GM19452 (cell line): ENCODE measurements around the gene CGNL1.

Experiments used
- ATAC-seq: cut with Tn5 transposase; IDR thresholded peaks from one replicate; pipeline ENCODE4 v1.9.1; 2021; ENCODE audit not compliant: unreplicated experiment

Gene CGNL1

GRCh38 chr15:57384024-57384423, 7.7 kb downstream of the CGNL1 start:
- ATAC-seq, result no peak

DNA sequence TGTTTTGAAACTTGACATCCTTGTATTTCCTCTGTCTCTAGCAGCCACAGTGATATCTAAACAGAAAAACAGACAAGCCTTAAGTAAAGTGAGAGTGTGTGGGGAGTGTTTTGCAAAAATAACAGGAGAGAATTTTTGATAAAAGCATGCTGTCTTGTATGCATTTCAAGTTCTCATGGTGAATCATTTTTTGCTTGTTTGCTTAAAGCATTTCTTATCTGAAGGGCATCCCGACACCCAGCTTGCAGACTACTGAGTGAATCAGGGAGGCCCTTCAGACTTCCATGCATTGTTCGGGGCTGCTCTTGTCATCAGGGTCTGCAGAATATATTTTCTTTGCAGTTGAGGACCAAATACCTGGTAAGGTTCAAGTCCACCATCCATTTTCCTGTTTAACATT, 8.5 kb downstream of the CGNL1 start:
- ATAC-seq, result no peak

DNA sequence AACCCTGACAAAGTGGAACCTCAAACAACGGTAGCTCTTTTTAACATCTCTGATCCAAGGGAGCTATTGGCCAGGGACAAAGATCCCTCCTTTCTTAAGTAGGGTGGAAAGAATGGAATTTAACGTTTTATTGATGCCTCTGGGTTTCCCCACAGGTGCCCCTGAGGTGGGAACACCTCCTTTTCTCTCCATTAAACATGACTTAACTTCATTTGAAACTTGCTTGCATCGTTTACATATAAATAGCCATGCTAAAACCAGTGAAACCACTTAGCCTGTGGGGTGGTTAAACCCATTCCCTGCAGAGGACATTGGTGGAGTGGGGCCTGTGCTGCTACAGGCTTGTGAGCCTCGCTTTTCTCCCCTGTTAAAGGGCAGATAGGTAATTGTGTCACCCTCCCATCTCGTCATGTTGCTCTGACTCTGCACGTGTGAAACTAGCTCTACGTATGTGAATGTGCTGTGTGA, 9.7 kb downstream of the CGNL1 start:
- no peak for ATAC-seq

GRCh38 chr15:57386976-57387375, 10.7 kb downstream of the CGNL1 start:
- no peak for ATAC-seq

DNA sequence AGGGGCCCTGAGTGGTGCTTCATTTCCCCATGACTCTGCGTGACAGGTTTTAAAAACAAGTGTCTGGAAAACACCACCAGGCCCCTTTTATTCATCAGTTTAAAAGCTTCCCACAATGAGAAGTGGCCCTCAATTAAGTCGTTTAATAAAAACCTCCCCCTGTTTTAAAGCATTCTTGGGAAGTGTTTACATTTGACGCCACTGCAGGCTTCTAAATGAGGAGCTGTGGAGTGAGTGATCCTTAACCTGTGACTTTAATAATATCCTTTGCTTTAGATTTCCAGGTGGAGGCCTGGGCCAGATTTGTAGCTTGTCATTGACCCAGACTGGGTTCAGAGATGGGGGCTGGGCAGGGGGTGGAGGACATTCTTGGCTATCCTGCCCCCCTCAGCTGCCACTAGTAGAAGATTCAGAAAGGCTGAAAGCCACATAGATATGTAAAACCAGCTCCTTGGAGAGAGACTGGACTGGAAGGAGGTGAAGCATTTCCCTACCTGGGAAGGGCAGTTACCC, 11.3 kb downstream of the CGNL1 start:
- ATAC-seq, result no peak

GRCh38 chr15:57388464-57388863, 12.2 kb downstream of the CGNL1 start:
- ATAC-seq, result no peak

GRCh38 chr15:57389991-57390390, 13.7 kb downstream of the CGNL1 start:
- ATAC-seq, result no peak

DNA sequence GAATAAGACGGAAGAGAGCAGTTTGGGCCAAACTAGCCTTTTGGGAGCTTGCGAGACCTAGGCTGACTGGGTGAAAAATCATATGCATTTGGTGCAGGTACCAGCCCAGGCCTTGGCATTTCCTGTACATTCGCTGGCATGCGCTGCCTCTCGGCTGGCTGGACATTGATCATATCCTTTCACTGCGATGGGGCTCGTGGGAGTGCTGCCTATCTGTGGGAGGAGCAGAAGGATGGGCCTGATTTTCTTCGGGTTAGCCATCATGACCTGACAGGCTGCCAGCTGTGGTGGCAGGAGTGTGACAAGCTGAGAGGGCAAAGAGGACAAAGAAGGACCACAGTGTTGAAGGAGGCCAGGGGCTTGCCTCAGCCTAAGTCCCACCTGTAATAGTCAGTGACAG, 14.3 kb downstream of the CGNL1 start:
- no peak for ATAC-seq

DNA sequence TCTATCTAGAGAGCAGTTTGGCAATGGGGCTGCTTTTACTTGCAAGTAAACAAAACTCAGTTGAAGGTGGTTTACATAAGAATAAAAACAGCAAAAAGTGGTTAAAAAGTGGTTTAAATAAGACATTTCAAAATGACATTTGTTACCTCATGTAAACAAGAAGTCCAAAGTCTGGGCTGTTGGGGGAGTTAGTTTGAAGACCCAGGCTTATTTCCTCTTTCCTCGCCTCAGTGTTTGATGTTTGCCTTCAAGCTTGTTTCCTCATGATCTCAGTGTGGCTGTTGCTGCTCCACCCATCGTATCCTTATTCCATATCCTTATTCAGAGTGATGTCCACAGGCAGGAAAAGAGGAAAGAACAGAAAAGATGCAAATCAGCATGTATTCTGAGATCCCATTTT, 15.2 kb downstream of the CGNL1 start:
- no peak for ATAC-seq

DNA sequence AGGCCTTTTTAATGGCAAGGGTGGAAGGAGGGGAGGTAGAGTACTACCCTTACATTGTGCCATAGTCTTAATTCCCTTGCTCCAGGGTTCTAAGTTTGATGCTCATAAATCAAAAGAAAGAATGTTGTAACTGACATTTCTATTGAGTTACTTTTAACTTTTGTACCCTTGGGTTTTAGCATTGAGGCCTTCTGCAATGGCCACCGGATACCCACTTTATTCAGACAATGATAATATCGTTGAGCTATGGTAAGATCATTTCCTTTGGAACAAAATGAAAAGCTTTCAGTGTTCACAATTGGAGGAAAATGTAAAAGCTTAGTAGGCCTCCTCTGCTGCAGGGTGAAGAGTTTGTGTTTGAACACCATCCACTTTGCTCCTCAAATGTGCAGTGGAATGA, 16.8 kb downstream of the CGNL1 start:
- no peak for ATAC-seq

DNA sequence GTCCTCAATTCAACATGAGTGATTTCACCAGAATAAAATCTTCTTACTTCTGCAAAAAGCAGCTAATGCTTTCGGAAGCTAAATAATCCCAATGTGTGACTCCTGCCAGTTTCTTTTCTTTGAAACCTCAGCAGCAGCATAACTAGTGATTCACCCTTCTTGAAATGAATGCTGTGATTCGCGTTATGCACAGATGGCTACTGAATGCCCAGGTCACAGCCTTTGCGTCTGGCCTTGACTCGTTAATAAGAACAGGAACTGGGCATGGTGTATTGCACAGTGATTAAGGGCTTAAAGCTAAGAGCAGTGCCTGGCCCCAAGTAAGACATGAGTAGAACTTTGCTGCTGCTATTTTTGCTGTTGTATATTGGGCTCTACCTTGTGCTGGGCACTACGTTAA, 19.0 kb downstream of the CGNL1 start:
- no peak for ATAC-seq

- ATAC-seq, result no peak
Measured at GRCh38 chr15:57398336-57398735, 22.0 kb downstream of the CGNL1 start.

DNA sequence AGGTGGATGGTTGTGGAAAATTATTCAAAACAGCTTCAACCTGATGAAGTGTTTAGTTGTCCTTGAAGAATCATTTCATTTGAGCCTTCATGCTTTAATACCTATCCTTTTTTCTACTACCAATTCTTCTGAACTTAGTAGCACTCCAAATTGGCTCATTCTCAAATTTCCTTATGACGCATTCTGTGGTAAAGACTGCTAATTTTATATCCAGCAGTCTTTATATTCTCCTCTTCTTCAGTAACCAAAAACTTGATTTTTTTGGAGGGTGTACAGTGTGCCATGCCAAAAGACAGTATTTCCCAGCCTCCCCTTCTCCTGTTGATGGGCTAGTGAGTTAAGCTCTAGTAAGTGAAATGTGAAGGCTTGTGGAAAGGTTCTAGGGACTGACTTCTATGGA, 25.2 kb downstream of the CGNL1 start:
- no peak for ATAC-seq

- no peak for ATAC-seq
Measured at GRCh38 chr15:57403017-57403416, 26.7 kb downstream of the CGNL1 start.

DNA sequence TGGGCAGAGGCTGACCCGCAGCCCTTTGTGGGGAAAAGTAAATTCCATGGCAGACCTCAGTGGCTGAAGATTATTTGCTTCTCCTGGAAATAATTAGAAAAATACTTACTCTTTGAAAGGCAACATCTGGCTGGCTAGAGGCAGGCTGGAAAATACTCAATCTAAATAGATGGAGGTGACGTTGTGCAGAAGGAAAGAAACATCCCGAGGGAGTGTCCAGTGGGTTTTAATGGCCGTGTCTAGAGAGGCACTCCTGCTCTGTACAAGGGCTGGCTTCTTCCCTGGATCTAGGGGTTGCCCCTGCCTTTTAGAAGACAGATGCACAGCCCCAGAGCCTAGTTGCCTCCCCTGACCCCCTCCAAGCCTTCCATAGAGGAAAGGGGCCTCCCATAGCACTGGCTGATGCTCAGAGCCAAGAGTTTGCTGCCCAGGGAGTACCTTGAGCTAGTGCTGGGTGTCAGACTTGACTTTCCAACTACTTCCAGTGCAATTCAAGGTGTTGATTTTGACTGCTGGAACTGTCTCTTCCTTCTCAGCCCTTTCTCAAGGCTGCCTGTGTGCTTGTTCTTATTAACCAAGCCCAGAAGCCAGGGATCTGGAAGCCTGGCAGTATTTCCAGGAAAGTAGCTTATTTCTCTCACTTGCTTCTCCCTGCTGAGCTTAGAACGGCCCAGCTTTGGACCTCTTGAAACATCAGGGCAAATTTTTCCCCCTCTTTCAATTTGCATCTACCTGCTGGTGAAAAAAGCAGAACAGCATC, 27.4 kb downstream of the CGNL1 start:
- no peak for ATAC-seq

GRCh38 chr15:57405133-57405532, 28.8 kb downstream of the CGNL1 start:
- ATAC-seq, result no peak

DNA sequence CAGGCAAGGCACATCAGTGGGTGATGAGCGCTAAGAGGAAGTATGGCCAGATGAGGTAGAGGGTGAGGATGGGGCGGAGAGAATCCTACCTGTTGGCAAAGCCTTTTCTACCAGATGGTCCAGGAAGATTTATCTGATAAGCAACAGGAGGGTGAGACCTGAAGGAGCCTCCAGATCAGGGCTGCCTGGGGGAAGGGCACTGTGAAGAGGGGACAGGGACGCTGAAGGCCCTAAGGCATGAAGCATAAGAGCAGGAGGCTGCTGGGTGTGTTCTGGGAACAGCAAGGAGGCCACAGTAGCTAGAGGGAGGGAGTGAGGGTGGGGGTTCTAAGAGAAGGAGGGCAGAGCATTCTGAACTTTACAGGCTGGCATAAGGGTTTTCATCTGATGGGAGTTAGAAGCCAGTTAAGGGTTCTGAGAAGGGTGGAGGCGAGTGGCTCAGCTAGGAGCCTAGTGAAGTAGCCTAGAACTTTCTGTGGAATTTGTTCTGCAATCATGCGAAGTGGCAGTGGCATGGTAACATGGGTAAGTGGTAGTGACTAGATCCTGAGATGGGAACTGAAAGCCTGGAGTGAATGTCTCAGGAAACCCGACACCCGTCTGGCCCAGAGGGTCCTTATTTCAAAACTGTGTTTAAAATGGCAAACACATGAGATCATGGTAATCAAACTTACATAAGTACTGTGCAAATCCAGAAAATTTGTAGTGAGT, 29.9 kb downstream of the CGNL1 start:
- ATAC-seq, result no peak

DNA sequence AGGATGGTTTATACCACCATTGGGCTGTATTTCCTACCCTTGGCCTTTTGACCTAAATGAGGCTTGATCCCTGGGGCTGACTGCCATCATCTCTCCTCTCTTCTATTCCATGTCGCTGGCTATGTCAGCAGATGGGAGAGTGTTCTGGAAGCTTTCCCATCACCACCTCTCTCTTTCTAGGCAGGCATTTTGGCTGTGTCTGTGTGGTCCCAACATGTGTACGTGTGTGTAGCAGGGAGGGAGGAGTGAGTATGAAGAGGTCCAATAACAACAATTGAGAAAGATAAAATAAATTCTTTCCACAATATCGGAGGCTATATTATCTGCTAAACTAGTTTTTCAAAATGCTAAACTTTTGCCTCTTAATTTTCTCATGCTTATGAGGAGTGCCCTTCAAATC, 34.1 kb downstream of the CGNL1 start:
- no peak for ATAC-seq

DNA sequence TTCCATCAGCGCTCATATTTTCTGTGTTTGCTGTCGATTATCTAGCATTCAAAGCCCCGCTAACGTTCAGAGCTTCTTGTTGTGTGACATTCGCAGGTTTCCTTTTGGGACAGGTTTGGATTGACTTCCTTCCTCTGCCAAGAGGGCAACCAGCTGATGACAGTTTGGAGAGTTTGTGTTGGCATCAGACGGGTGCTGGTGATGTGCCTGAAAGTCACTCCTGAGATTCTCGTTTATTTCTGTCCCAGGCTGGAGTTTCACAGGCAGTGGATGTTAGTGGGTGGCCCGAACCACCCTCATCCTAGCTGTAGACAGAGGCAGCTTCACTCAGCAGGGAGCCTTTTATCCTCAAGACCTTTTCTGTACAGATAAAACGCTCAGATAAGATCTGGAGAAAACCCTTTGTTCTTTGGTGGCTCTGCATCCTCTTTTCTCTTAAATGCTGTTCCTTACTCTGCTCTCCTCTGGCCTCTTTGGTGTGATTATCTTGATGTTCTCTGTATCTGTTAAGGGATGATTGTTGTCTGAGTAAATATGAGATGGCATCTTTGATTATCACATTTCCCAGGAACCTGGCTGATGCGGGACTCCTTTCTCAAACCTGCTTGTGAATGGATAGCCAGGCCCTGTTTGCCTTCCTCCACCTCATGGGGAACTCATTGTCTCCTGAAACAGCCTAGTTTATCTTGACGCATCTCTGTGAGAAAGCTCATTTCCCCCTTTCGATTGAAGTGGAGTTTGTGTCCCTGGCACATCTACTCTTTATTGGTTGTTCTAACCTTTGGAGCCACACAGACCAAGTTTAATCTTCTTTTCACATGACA, 35.9 kb downstream of the CGNL1 start:
- ATAC-seq, result no peak

GRCh38 chr15:57415602-57416001, 39.3 kb downstream of the CGNL1 start:
- no peak for ATAC-seq

GRCh38 chr15:57418635-57419034, 42.3 kb downstream of the CGNL1 start:
- ATAC-seq, result no peak
